SU-DHL-6 (cell line): ENCODE data around the gene PAN3.

Source experiments
- EZH2phosphoT487 ChIP-seq: fragments of 200-600 bp; sonication (generic), shearing (Covaris generic); conservative IDR thresholded peaks from 2 replicates; pipeline ENCODE4 v1.6.1; 2018; ENCODE audit warnings: mild to moderate bottlenecking, antibody characterized with exemption, low read length, moderate library complexity, mixed read lengths
- TF ChIP-seq, protein P1 (sequence below): fragments of 200-600 bp; sonication (generic); IDR thresholded peaks from one replicate; pipeline ENCODE4 v1.5.1; 2017; ENCODE audit warnings: antibody characterized with exemption, mild to moderate bottlenecking, low read length, moderate library complexity; ENCODE audit not compliant: insufficient read depth, poor library complexity, severe bottlenecking

DNA sequence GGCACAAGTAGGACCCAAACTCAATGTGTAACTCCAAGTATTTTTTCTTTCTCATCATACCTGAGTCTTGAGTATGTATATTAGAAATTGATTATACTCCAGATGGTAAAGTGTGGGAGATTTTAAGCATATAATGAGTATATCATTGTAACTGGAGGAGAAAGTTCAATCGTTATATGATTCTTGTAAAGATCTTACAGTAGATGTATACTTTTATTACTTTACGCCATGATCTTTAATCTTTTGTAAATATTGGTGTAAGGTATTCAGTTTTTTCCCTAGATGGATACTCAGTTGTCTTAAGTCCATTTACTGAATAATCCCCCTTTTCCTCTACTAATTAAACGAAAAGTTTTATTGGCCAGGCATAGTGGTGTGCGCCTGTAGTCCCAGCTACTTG lies 25.2 kb downstream of the PAN3 start:
- TF ChIP-seq EZH2phosphoT487, result no peak
- TF ChIP-seq, protein P1, sequence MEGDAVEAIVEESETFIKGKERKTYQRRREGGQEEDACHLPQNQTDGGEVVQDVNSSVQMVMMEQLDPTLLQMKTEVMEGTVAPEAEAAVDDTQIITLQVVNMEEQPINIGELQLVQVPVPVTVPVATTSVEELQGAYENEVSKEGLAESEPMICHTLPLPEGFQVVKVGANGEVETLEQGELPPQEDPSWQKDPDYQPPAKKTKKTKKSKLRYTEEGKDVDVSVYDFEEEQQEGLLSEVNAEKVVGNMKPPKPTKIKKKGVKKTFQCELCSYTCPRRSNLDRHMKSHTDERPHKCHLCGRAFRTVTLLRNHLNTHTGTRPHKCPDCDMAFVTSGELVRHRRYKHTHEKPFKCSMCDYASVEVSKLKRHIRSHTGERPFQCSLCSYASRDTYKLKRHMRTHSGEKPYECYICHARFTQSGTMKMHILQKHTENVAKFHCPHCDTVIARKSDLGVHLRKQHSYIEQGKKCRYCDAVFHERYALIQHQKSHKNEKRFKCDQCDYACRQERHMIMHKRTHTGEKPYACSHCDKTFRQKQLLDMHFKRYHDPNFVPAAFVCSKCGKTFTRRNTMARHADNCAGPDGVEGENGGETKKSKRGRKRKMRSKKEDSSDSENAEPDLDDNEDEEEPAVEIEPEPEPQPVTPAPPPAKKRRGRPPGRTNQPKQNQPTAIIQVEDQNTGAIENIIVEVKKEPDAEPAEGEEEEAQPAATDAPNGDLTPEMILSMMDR, result no peak
